Measurements from ENCODE around the gene ZNF827. TPM values are rescaled to one million over a fixed set of nuclear protein-coding genes. Genes with fewer than 3 reads are reported as not detected.
"Not testable (repeated sequence)": the region's sequence is repeated elsewhere in the genome, so short reads cannot be mapped to it uniquely, and the experiment has no call there.

Gene ZNF827
- total RNA-seq, 4 donors from 2014 or later, result 5.2 to 11.8 (median 7.1) TPM

- ATAC-seq (ENCODE audit: low FRiP score), result no peak
- TF ChIP-seq CTCF (IDR thresholded peaks at IDR 0.05), result no peak
- no peak for DNase-seq (ENCODE audit: low spot score)
Measured at GRCh38 chr4:145842224-145842887, 96.3 kb downstream of the ZNF827 start.

GRCh38 chr4:145840801-145841200, 97.8 kb downstream of the ZNF827 start:
- ATAC-seq (ENCODE audit: low FRiP score) (no peak), DNase-seq (ENCODE audit: low spot score) (no peak)
- TF ChIP-seq CTCF (IDR thresholded peaks at IDR 0.05), result no peak

GRCh38 chr4:145840162-145840768, 98.4 kb downstream of the ZNF827 start:
- ATAC-seq (ENCODE audit: low FRiP score), result no peak
- DNase-seq (ENCODE audit: low spot score), result no peak
- no peak for TF ChIP-seq CTCF (IDR thresholded peaks at IDR 0.05)

- ATAC-seq (ENCODE audit: low FRiP score) (no peak), DNase-seq (ENCODE audit: low spot score) (no peak)
- no peak for TF ChIP-seq CTCF (IDR thresholded peaks at IDR 0.05)
Measured at GRCh38 chr4:145839151-145839550, 99.5 kb downstream of the ZNF827 start.

- not testable (repeated sequence) for ATAC-seq (ENCODE audit: low FRiP score); DNase-seq (ENCODE audit: low spot score)
Measured at GRCh38 chr4:145832384-145832783, 106.2 kb downstream of the ZNF827 start.

GRCh38 chr4:145830699-145831098, 107.9 kb downstream of the ZNF827 start:
- TF ChIP-seq CTCF (IDR thresholded peaks at IDR 0.05), result no peak
- DNase-seq (ENCODE audit: low spot score), result no peak
- ATAC-seq (ENCODE audit: low FRiP score), result no peak

- DNase-seq (ENCODE audit: low spot score) (no peak), ATAC-seq (ENCODE audit: low FRiP score) (no peak)
- no peak for TF ChIP-seq CTCF (IDR thresholded peaks at IDR 0.05)
Measured at GRCh38 chr4:145829629-145830395, 108.8 kb downstream of the ZNF827 start.

All from omental fat pad (tissue), 4 donors.